HEK293 (cell line): ENCODE data around the gene TFR2.

ENCODE experiments used
- CTCF ChIA-PET: fragments of 350-600 bp; formaldehyde crosslinking; extraction: SDS; loops from one replicate; lab custom pipeline; 2021; ENCODE audit warnings: antibody characterized with exemption; lab: Yijun Ruan, JAX
- POLR2A ChIA-PET: fragments of 300-600 bp; formaldehyde crosslinking; extraction: SDS; loops from one replicate; lab custom pipeline; 2020; ENCODE audit warnings: antibody characterized with exemption, inconsistent platforms; lab: Yijun Ruan, JAX
- H3K27ac ChIP-seq: fragments of 200-500 bp; sonication (Bioruptor generic); 2 replicates; pipeline ENCODE4 v1.5.1; 2014; ENCODE audit warnings: low read depth, low read length, control low read depth, inconsistent platforms; ENCODE audit errors: extremely low read depth
- H3K36me3 ChIP-seq, 2 experiments: fragments of 200-500 bp in 1 of 2; sonication (Bioruptor generic) in 1 of 2; 1 replicate in 1 of 2; 2 replicates in 1 of 2; pipeline ENCODE4 v1.5.1; 2014 to 2017; ENCODE audit warnings: inconsistent platforms in 2 of 2, low read length in 2 of 2; ENCODE audit not compliant: control insufficient read depth in 2 of 2, insufficient read depth in 1 of 2
- H3K4me1 ChIP-seq: fragments of 200-500 bp; sonication (Bioruptor generic); 2 replicates; pipeline ENCODE4 v1.5.1; 2014; ENCODE audit warnings: mild to moderate bottlenecking, low read length, inconsistent platforms; ENCODE audit not compliant: control insufficient read depth, insufficient read depth
- H3K4me3 ChIP-seq: 2 replicates; pipeline ENCODE4 v1.5.1; 2011; ENCODE audit warnings: low read depth, mild to moderate bottlenecking, control low read depth, low read length, moderate library complexity
- H3K9me3 ChIP-seq: fragments of 200-500 bp; sonication (Bioruptor generic); 2 replicates; pipeline ENCODE4 v1.5.1; 2014; ENCODE audit warnings: low read depth, low read length, inconsistent platforms; ENCODE audit not compliant: control insufficient read depth, insufficient read depth
- ATF2 ChIP-seq: fragments of 450-650 bp; formaldehyde crosslinking; IDR thresholded peaks from 2 replicates; pipeline ENCODE4 v1.5.1; 2016; ENCODE audit warnings: missing biosample characterization, missing genetic modification characterization, low read depth
- IKZF3 ChIP-seq: fragments of 450-650 bp; IDR thresholded peaks from 2 replicates; pipeline ENCODE4 v1.5.0; 2018; ENCODE audit warnings: missing biosample characterization, mild to moderate bottlenecking, missing genetic modification characterization, moderate library complexity
- KLF10 ChIP-seq: fragments of 450-650 bp; IDR thresholded peaks from 2 replicates; pipeline ENCODE4 v1.5.1; 2018; ENCODE audit warnings: missing biosample characterization, mild to moderate bottlenecking, missing genetic modification characterization
- KLF16 ChIP-seq: fragments of 450-650 bp; formaldehyde crosslinking; IDR thresholded peaks from 2 replicates; pipeline ENCODE4 v1.5.1; 2017; ENCODE audit warnings: missing biosample characterization, missing genetic modification characterization
- KLF7 ChIP-seq: fragments of 450-650 bp; formaldehyde crosslinking; IDR thresholded peaks from 2 replicates; pipeline ENCODE4 v1.5.1; 2016; ENCODE audit warnings: missing biosample characterization, missing genetic modification characterization, borderline replicate concordance
- OSR2 ChIP-seq: fragments of 450-650 bp; formaldehyde crosslinking; IDR thresholded peaks from 2 replicates; pipeline ENCODE4 v1.5.1; 2016; ENCODE audit warnings: missing biosample characterization, missing genetic modification characterization
- REPIN1 ChIP-seq: fragments of 450-650 bp; formaldehyde crosslinking; IDR thresholded peaks from 2 replicates; pipeline ENCODE4 v1.5.1; 2017; ENCODE audit warnings: missing biosample characterization, missing genetic modification characterization, low read depth
- SP2 ChIP-seq: fragments of 450-650 bp; formaldehyde crosslinking; IDR thresholded peaks from 2 replicates; pipeline ENCODE4 v1.5.1; 2016; ENCODE audit warnings: missing biosample characterization, missing genetic modification characterization
- SP3 ChIP-seq: fragments of 450-650 bp; formaldehyde crosslinking; IDR thresholded peaks from 2 replicates; pipeline ENCODE4 v1.5.1; 2016; ENCODE audit warnings: missing biosample characterization, missing genetic modification characterization
- WT1 ChIP-seq: fragments of 450-650 bp; formaldehyde crosslinking; IDR thresholded peaks from 2 replicates; pipeline ENCODE4 v1.5.1; 2016; ENCODE audit warnings: missing biosample characterization, missing genetic modification characterization
- ZBTB21 ChIP-seq: fragments of 450-650 bp; formaldehyde crosslinking; IDR thresholded peaks from 2 replicates; pipeline ENCODE4 v1.5.1; 2017; ENCODE audit warnings: missing biosample characterization, missing genetic modification characterization
- ZBTB7A ChIP-seq: fragments of 450-650 bp; formaldehyde crosslinking; IDR thresholded peaks from 2 replicates; pipeline ENCODE4 v1.5.1; 2016; ENCODE audit warnings: low read depth, missing biosample characterization, missing genetic modification characterization
- ZFP37 ChIP-seq: fragments of 450-650 bp; formaldehyde crosslinking; IDR thresholded peaks from 2 replicates; pipeline ENCODE4 v1.5.1; 2016; ENCODE audit warnings: missing biosample characterization, missing genetic modification characterization
- ZNF114 ChIP-seq: fragments of 450-650 bp; formaldehyde crosslinking; IDR thresholded peaks from 2 replicates; pipeline ENCODE4 v1.5.0; 2017; ENCODE audit warnings: missing biosample characterization, missing genetic modification characterization
- ZNF133 ChIP-seq: fragments of 450-650 bp; formaldehyde crosslinking; IDR thresholded peaks from 2 replicates; pipeline ENCODE4 v1.5.1; 2016; ENCODE audit warnings: missing biosample characterization, missing genetic modification characterization
- ZNF169 ChIP-seq: fragments of 450-650 bp; formaldehyde crosslinking; IDR thresholded peaks from 2 replicates; pipeline ENCODE4 v1.5.1; 2016; ENCODE audit warnings: missing biosample characterization, missing genetic modification characterization
- ZNF221 ChIP-seq: fragments of 450-650 bp; formaldehyde crosslinking; IDR thresholded peaks from 2 replicates; pipeline ENCODE4 v1.5.1; 2017; ENCODE audit warnings: missing biosample characterization, missing genetic modification characterization, borderline replicate concordance
- ZNF26 ChIP-seq: fragments of 450-650 bp; formaldehyde crosslinking; IDR thresholded peaks from 2 replicates; pipeline ENCODE4 v1.5.1; 2016; ENCODE audit warnings: missing biosample characterization, missing genetic modification characterization
- ZNF335 ChIP-seq: fragments of 450-650 bp; formaldehyde crosslinking; conservative IDR thresholded peaks from 2 replicates; pipeline ENCODE4 v1.5.1; 2016; ENCODE audit warnings: missing biosample characterization, missing genetic modification characterization
- ZNF548 ChIP-seq: fragments of 450-650 bp; formaldehyde crosslinking; IDR thresholded peaks from 2 replicates; pipeline ENCODE4 v1.5.1; 2016; ENCODE audit warnings: missing biosample characterization, missing genetic modification characterization
- ZNF549 ChIP-seq: fragments of 450-650 bp; IDR thresholded peaks from 2 replicates; pipeline ENCODE4 v1.5.1; 2018; ENCODE audit warnings: missing biosample characterization, missing genetic modification characterization, mild to moderate bottlenecking, inconsistent platforms, moderate library complexity
- ZNF558 ChIP-seq: fragments of 450-650 bp; formaldehyde crosslinking; IDR thresholded peaks from 2 replicates; pipeline ENCODE4 v1.5.1; 2016; ENCODE audit warnings: missing biosample characterization, missing genetic modification characterization
- ZNF792 ChIP-seq: fragments of 450-650 bp; formaldehyde crosslinking; IDR thresholded peaks from 2 replicates; pipeline ENCODE4 v1.5.1; 2016; ENCODE audit warnings: missing biosample characterization, missing genetic modification characterization
- ZNF830 ChIP-seq: fragments of 450-650 bp; IDR thresholded peaks from 2 replicates; pipeline ENCODE4 v1.5.0; 2018; ENCODE audit warnings: missing biosample characterization, missing genetic modification characterization, low read depth, mild to moderate bottlenecking, moderate library complexity
- ZNF837 ChIP-seq: fragments of 450-650 bp; formaldehyde crosslinking; IDR thresholded peaks from 2 replicates; pipeline ENCODE4 v1.5.1; 2016; ENCODE audit warnings: missing biosample characterization, missing genetic modification characterization
- ZSCAN5A ChIP-seq: fragments of 450-650 bp; formaldehyde crosslinking; IDR thresholded peaks from 2 replicates; pipeline ENCODE4 v1.5.1; 2016; ENCODE audit warnings: missing biosample characterization, missing genetic modification characterization
- ZXDB ChIP-seq: fragments of 450-650 bp; formaldehyde crosslinking; IDR thresholded peaks from 2 replicates; pipeline ENCODE4 v1.5.1; 2016; ENCODE audit warnings: missing biosample characterization, missing genetic modification characterization
- TF ChIP-seq, protein P1 (sequence below): fragments of 450-650 bp; formaldehyde crosslinking; IDR thresholded peaks from 2 replicates; pipeline ENCODE4 v1.5.1; 2016; ENCODE audit warnings: missing biosample characterization, missing genetic modification characterization
- TF ChIP-seq, protein P2 (sequence below): fragments of 450-650 bp; IDR thresholded peaks from 2 replicates; pipeline ENCODE4 v1.5.1; 2018; ENCODE audit warnings: missing biosample characterization, missing genetic modification characterization

The TFR2 gene

GRCh38 chr7:100612730-100613390, 28.5 kb downstream of the TFR2 start:
- H3K36me3 ChIP-seq, result no peaks in the 10 kb centered on the region
- no peaks in the 10 kb centered on the region for H3K9me3 ChIP-seq
- TF ChIP-seq ZNF549 (tag by site-specific recombination) (no peak), ZNF114 (tag by site-specific recombination) (no peak), KLF7 (tag by site-specific recombination) (no peak), ZSCAN5A (tag by site-specific recombination) (no peak), ZNF133 (tag by site-specific recombination) (no peak), ZBTB7A (tag by site-specific recombination) (no peak), ZNF26 (tag by site-specific recombination) (no peak), WT1 (tag by site-specific recombination) (no peak), ZNF792 (tag by site-specific recombination) (no peak), ZNF837 (no peak), ZNF830 (no peak), ZFP37 (tag by site-specific recombination) (no peak), ZNF221 (no peak), ZNF558 (tag by site-specific recombination) (no peak)
- TF ChIP-seq, protein P1, sequence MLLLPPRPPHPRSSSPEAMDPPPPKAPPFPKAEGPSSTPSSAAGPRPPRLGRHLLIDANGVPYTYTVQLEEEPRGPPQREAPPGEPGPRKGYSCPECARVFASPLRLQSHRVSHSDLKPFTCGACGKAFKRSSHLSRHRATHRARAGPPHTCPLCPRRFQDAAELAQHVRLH, result no peak
- TF ChIP-seq, protein P2, sequence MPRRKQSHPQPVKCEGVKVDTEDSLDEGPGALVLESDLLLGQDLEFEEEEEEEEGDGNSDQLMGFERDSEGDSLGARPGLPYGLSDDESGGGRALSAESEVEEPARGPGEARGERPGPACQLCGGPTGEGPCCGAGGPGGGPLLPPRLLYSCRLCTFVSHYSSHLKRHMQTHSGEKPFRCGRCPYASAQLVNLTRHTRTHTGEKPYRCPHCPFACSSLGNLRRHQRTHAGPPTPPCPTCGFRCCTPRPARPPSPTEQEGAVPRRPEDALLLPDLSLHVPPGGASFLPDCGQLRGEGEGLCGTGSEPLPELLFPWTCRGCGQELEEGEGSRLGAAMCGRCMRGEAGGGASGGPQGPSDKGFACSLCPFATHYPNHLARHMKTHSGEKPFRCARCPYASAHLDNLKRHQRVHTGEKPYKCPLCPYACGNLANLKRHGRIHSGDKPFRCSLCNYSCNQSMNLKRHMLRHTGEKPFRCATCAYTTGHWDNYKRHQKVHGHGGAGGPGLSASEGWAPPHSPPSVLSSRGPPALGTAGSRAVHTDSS (tag by site-specific recombination), result no peak
- ChIA-PET CTCF (interaction anchor here (0.6 to 1.4 kb wide), 7 partner anchors 17 to 113 kb away, joined by 3 to 11 read pairs (median 3); no protein-coding TSS in a partner anchor), POLR2A (interaction anchor here (0.7 to 7.4 kb wide), 17 partner anchors 10 to 262 kb away, joined by 3 to 91 read pairs (median 5); partner anchors contain the start of genes FBXO24, GNB2, LRCH4 and MEPCE)
- peak overlapping the region; percentile 70 for H3K4me3 ChIP-seq
- H3K27ac ChIP-seq, result no peak overlapping the region
- no peaks in the 10 kb centered on the region for H3K4me1 ChIP-seq

DNA sequence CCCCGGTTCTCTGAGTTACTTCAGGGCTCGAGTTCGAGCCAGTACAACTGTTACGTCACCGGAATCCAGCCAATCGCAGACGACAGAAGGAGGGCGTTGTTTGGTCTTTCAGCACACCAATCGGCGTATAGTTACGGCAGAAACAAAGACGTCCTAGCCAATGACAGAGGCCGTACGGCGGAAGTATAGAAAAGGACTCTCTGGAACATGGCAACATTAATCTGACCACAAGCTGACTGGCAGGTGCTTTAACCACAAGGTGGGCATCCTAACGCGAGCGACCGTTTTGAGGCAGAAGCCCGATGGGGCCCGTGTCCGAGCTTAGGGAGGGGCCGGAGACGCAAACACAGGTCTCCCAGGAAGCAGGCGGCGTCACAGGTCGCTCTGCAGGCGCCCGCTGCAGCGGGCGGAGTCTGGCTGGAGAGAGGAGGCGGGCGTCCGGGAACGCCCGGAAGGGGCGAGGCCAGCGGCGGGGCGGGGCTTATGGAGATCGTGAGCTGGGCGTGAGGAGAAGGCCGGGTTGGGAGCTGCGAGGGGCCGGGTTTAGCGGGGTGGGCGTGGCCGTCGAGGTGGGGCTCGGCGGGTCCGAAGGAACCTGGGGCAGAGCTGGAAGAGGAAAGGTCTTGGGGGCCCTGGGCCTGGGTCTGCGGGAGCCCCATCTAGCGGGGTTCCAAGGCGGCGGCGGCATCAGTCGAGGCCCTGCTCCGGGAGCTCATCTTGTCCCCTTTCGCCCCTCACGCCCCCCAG, 29.2 kb downstream of the TFR2 start, which contains the start of gene MOSPD3:
Gene MOSPD3, plus strand, starts transcription at position 558 of the 747 bp plus-strand sequence. CDS start 252 bp downstream, outside the sequence.
- Histone ChIP-seq H3K4me3 (peak within 1 kb of the TSS; percentile 70), H3K36me3 (peaks cover 0 to 3% of the 10 kb centered on the region in 2 experiments; a peak in 1 of 3 replicates), H3K4me1 (no peaks in the 10 kb centered on the region), H3K9me3 (no peaks in the 10 kb centered on the region), H3K27ac (peak within 1 kb of the TSS; percentile 54; the same call in 1 of the 2 replicates)
- ChIA-PET CTCF (interaction anchor here (0.7 to 1.4 kb wide), 5 partner anchors 18 to 113 kb away, joined by 3 to 11 read pairs (median 3); no protein-coding TSS in a partner anchor), POLR2A (interaction anchor here (0.7 to 7.4 kb wide), 18 partner anchors 10 to 263 kb away, joined by 3 to 91 read pairs (median 4); partner anchors contain the start of genes FBXO24, GNB2, LRCH4 and MEPCE)
- no peak for TF ChIP-seq OSR2 (tag by site-specific recombination)
- TF ChIP-seq SP2 (tag by site-specific recombination), result peak; percentile 94
- 0 out of 2 replicates have a peak, but pooled peaks have one; percentile 36 for TF ChIP-seq ZXDB (tag by site-specific recombination)
- peak; percentile 96 for TF ChIP-seq SP3 (tag by site-specific recombination)
- TF ChIP-seq ZBTB21 (tag by site-specific recombination), result peak; percentile 76
- TF ChIP-seq ATF2 (tag by site-specific recombination), result peak; percentile 98
- no peak for TF ChIP-seq IKZF3 (tag by site-specific recombination)
- peak; percentile 75; the same call in 1 of the 2 replicates for TF ChIP-seq KLF16 (tag by site-specific recombination)
- no peak for TF ChIP-seq REPIN1 (tag by site-specific recombination)
- no peak for TF ChIP-seq ZNF169 (tag by site-specific recombination)
- TF ChIP-seq ZBTB7A (tag by site-specific recombination), result peak; percentile 63
- TF ChIP-seq KLF10, result peak; percentile 91
- TF ChIP-seq ZNF335 (tag by site-specific recombination), result peak; percentile 98
- TF ChIP-seq ZNF548, result no peak
